Endothelial cell of umbilical vein (primary cell): ENCODE measurements around the gene ARHGAP20. TPM values are rescaled to one million over a fixed set of nuclear protein-coding genes. Genes with fewer than 3 reads are reported as not detected.

Source experiments
- BruUV-seq: library from RNA; stranded (reverse); fragments of 400-500 nt; replicated peaks from 2 replicates; lab custom pipeline; 2021; lab: Mats Ljungman, UMichigan
- CTCF ChIA-PET: fragments of 300-600, 350-600 bp; sonication (Branson Sonifier 250); formaldehyde crosslinking; loops from one replicate; lab custom pipeline; 2021; ENCODE audit warnings: antibody characterized with exemption, inconsistent platforms; lab: Charles Lee
- POLR2A ChIA-PET: fragments of 300-600, 350-600 bp; sonication (Branson Sonifier 250); formaldehyde crosslinking; loops from one replicate; lab custom pipeline; 2021; ENCODE audit warnings: antibody characterized with exemption, inconsistent platforms; lab: Charles Lee
- DNase-seq: peaks from one replicate; pipeline ENCODE4 v3.0.0-alpha.2; 2011; ENCODE audit warnings: low read depth, low spot score
- FAIRE-seq: peaks from 2 replicates; lab custom pipeline; 2011; peaks lifted over from hg19 to GRCh38; lab: Jason Lieb, UNC
- H2AFZ ChIP-seq: 2 replicates; pipeline ENCODE4 v1.6.0; 2012; ENCODE audit warnings: low read depth, low read length, control low read depth, inconsistent platforms
- H3K27ac ChIP-seq: 2 replicates; pipeline ENCODE4 v1.5.1; 2011; ENCODE audit warnings: low read depth, mild to moderate bottlenecking, control low read depth, low read length, moderate library complexity; ENCODE audit not compliant: insufficient read depth
- H3K27me3 ChIP-seq, 2 experiments: 2 replicates each; pipeline versions ENCODE4 v1.6.0 to v1.6.1; 2011; ENCODE audit warnings: low read length in 2 of 2, mixed read lengths in 1 of 2; ENCODE audit not compliant: control insufficient read depth in 2 of 2, insufficient read depth in 2 of 2
- H3K36me3 ChIP-seq, 2 experiments: 2 replicates in 1 of 2; 3 replicates in 1 of 2; pipeline ENCODE4 v1.5.1; 2011; ENCODE audit warnings: low read length in 2 of 2, mild to moderate bottlenecking in 1 of 2, moderate library complexity in 1 of 2; ENCODE audit not compliant: control insufficient read depth in 2 of 2, insufficient read depth in 2 of 2; ENCODE audit errors: extremely low read depth in 1 of 2
- H3K4me1 ChIP-seq: 3 replicates; pipeline ENCODE4 v1.5.1; 2011; ENCODE audit warnings: mild to moderate bottlenecking, low read length; ENCODE audit not compliant: control insufficient read depth, insufficient read depth; ENCODE audit errors: extremely low read depth
- H3K4me2 ChIP-seq: 2 replicates; pipeline ENCODE4 v1.6.1; 2011; ENCODE audit warnings: low read length, control low read depth, mixed read lengths; ENCODE audit not compliant: insufficient read depth
- H3K4me3 ChIP-seq, 3 experiments: fragments of 200-600 bp in 1 of 3; sonication (generic), shearing (Covaris generic) in 1 of 3; replicated peaks in 1 of 3; 2 replicates each; pipeline ENCODE4 v1.5.1; 2011 to 2016; ENCODE audit warnings: control low read depth in 3 of 3, low read length in 3 of 3, mild to moderate bottlenecking in 2 of 3, inconsistent platforms in 1 of 3, low read depth in 1 of 3, moderate library complexity in 1 of 3; ENCODE audit not compliant: insufficient read depth in 1 of 3
- H3K79me2 ChIP-seq: 2 replicates; pipeline ENCODE4 v1.6.0; 2012; ENCODE audit warnings: low read length, inconsistent platforms; ENCODE audit not compliant: control insufficient read depth, insufficient read depth
- H3K9ac ChIP-seq: replicated peaks from 2 replicates; pipeline ENCODE3; 2011; ENCODE audit warnings: low read length, control low read depth; ENCODE audit not compliant: insufficient read depth; ENCODE audit errors: extremely low read depth
- H3K9me1 ChIP-seq: replicated peaks from 3 replicates; pipeline ENCODE4 v1.6.0; 2011; ENCODE audit warnings: mild to moderate bottlenecking, low read length; ENCODE audit not compliant: control insufficient read depth, insufficient read depth; ENCODE audit errors: extremely low read depth
- H3K9me3 ChIP-seq: replicated peaks from 2 replicates; pipeline ENCODE4 v1.5.1; 2012; ENCODE audit warnings: low read length, inconsistent platforms; ENCODE audit not compliant: control insufficient read depth, insufficient read depth
- H4K20me1 ChIP-seq: replicated peaks from 2 replicates; pipeline ENCODE3; 2011; ENCODE audit warnings: mild to moderate bottlenecking, low read length; ENCODE audit not compliant: control insufficient read depth, insufficient read depth; ENCODE audit errors: extremely low read depth
- EZH2 ChIP-seq: IDR thresholded peaks from 2 replicates; pipeline ENCODE4 v1.6.1; 2012; ENCODE audit warnings: borderline replicate concordance, low read depth, mild to moderate bottlenecking, moderate library complexity, low read length, inconsistent platforms; ENCODE audit not compliant: severe bottlenecking
- FOS ChIP-seq: IDR thresholded peaks from 2 replicates; pipeline ENCODE4 v1.6.1; 2011; ENCODE audit warnings: mild to moderate bottlenecking, low read length, moderate library complexity, borderline replicate concordance; ENCODE audit not compliant: insufficient read depth
- GATA2 ChIP-seq: IDR thresholded peaks from 2 replicates; pipeline ENCODE4 v1.7.0; 2011; ENCODE audit warnings: low read depth, mild to moderate bottlenecking, moderate library complexity, mixed read lengths, low read length; ENCODE audit not compliant: insufficient read length, insufficient read depth
- JUN ChIP-seq: IDR thresholded peaks from 2 replicates; pipeline ENCODE4 v1.6.1; 2011; ENCODE audit warnings: borderline replicate concordance, low read depth; ENCODE audit not compliant: insufficient read length, insufficient read depth
- MYC ChIP-seq: IDR thresholded peaks from one replicate; pipeline ENCODE4 v1.6.1; 2011; ENCODE audit warnings: mild to moderate bottlenecking, low read depth, low read length
- POLR2A ChIP-seq: IDR thresholded peaks from 2 replicates; pipeline ENCODE4 v1.6.1; 2012; ENCODE audit warnings: low read depth, mild to moderate bottlenecking, control low read depth, low read length
- POLR2AphosphoS5 ChIP-seq: IDR thresholded peaks from 2 replicates; pipeline ENCODE4 v1.6.1; 2012; ENCODE audit warnings: low read depth, mild to moderate bottlenecking, control low read depth, low read length, moderate library complexity; ENCODE audit not compliant: insufficient read depth
- dilution Hi-C: fragments of 300-500 bp; cut with MboI; formaldehyde crosslinking; loops from one replicate; pipeline ENCODE4 v1.15.0; 2019; ENCODE audit warnings: low sequenced_read_pairs; ENCODE audit not compliant: extremely low pct_ligation_motif_present
- intact Hi-C: fragments of 100-400 bp; cut with micrococcal nuclease; formaldehyde crosslinking; loops from one replicate; pipeline ENCODE4 v1.10.0; 2022
- polyA plus RNA-seq, 4 experiments: library from polyadenylated mRNA; depleted of rRNA in 3 of 4; stranded (reverse) in 3 of 4; unstranded in 1 of 4; fragments of >200 nt; gene quantifications; 2 replicates each; pipeline versions ENCODE4 v1.2.1 to v1.2.3, GENCODE V29; 2011 to 2012; ENCODE audit warnings: missing spikeins in 1 of 4
- total RNA-seq: library from RNA; stranded (reverse); gene quantifications from 2 replicates; pipeline ENCODE4 v1.2.3, GENCODE V29; 2021
- TF ChIP-seq, protein P1 (sequence below): IDR thresholded peaks from 2 replicates; pipeline ENCODE4 v1.6.1; 2011; ENCODE audit not compliant: insufficient read depth, insufficient read length
- TF ChIP-seq, protein P2 (sequence below), 2 donors: IDR thresholded peaks; 1 replicate in 1 of 2; 2 replicates in 1 of 2; pipeline ENCODE4 v1.5.1; 2011; ENCODE audit warnings: low read length in 2 of 2, mild to moderate bottlenecking in 2 of 2, moderate library complexity in 2 of 2, control low read depth in 1 of 2, inconsistent platforms in 1 of 2, low read depth in 1 of 2; ENCODE audit not compliant: insufficient read depth in 1 of 2; ENCODE audit errors: extremely low read depth in 1 of 2

The ARHGAP20 gene
- total and polyA plus RNA-seq, 2 donors (not counting 3 experiments of a cell fraction or from before 2014, with no cell fraction given): 0.51 to 1.1 TPM

DNA sequence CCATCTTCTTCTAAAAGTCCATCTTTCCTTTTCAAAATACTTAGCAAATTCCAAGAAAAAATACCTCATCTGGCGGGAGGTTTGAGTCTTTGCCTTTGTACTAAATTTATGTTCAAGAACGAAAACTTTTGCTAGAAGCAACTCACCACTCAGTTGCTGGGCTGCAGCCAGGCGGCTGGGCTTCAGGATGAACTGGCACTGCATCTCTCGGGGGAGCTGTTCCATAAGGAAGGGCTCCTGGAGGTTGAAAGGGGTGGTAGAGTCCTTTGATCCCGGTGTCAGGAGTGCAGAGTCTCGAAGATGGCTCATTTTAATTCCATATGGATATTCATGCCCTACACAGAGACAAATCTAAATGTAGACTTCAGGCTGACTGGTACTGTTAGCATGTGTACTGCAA, 105.8 kb downstream of the ARHGAP20 start:
- TF ChIP-seq POLR2AphosphoS5 (no peak), GATA2 (no peak), MYC (no peak), EZH2 (no peak), FOS (no peak), POLR2A (no peak), JUN (no peak)
- TF ChIP-seq, protein P1, sequence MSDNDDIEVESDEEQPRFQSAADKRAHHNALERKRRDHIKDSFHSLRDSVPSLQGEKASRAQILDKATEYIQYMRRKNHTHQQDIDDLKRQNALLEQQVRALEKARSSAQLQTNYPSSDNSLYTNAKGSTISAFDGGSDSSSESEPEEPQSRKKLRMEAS: no peak
- FAIRE-seq (no peak), DNase-seq (no peak)
- CTCF ChIA-PET: interaction anchor here (1.1 to 1.4 kb wide), 2 partner anchors 19 to 29 kb away, joined by 3 read pairs; no protein-coding TSS in a partner anchor
- POLR2A ChIA-PET: no interaction called here
- no peak overlapping the region for H2AFZ ChIP-seq
- intact Hi-C loops: no loop called here
- H3K9me3 ChIP-seq: no peaks in the 10 kb centered on the region
- no TSS peak for BruUV-seq
- H3K4me2 ChIP-seq: no peak overlapping the region
- H3K36me3 ChIP-seq: no peaks in the 10 kb centered on the region
- H3K9ac ChIP-seq: no peak overlapping the region
- no peak overlapping the region for H3K4me3 ChIP-seq
- no peaks in the 10 kb centered on the region for H3K79me2 ChIP-seq
- H3K4me1 ChIP-seq: no peaks in the 10 kb centered on the region
- no peak overlapping the region for H3K27ac ChIP-seq
- no peaks in the 10 kb centered on the region for H3K9me1 ChIP-seq
- dilution Hi-C loops: no loop called here
- H3K27me3 ChIP-seq: no peaks in the 10 kb centered on the region
- no peaks in the 10 kb centered on the region for H4K20me1 ChIP-seq

DNA sequence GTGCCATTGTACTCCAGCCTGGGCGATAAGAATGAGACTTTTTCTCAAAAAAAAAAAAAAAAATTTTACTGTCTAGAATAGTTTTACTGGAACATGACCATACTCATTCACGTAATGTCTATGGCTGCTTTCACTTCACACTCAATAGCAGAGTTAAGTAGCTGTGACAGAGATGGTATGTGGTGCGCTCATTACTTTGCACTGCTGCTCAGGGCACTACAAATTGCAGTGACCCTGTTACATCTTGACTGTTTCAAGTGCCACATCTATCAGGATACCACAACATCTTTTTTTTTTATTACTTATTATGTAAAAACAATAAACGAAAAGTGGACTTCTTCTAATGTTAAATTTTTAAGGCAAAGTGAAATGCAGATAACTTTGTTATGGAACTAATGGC, 110.3 kb downstream of the ARHGAP20 start:
- H4K20me1 ChIP-seq: no peaks in the 10 kb centered on the region
- BruUV-seq: no TSS peak
- FAIRE-seq: no peak
- intact Hi-C loops (no loop called here), dilution Hi-C loops (no loop called here)
- no peaks in the 10 kb centered on the region for H3K27me3 ChIP-seq
- ChIA-PET CTCF (no interaction called here), POLR2A (no interaction called here)
- no peak overlapping the region for H3K4me2 ChIP-seq
- no peak overlapping the region for H3K4me3 ChIP-seq
- DNase-seq: no peak
- H3K4me1 ChIP-seq: no peaks in the 10 kb centered on the region
- H3K9me3 ChIP-seq: no peaks in the 10 kb centered on the region
- H3K9ac ChIP-seq: no peak overlapping the region
- no peaks in the 10 kb centered on the region for H3K36me3 ChIP-seq
- TF ChIP-seq JUN (no peak), FOS (no peak), GATA2 (no peak), EZH2 (no peak), POLR2AphosphoS5 (no peak), POLR2A (no peak), MYC (no peak)
- TF ChIP-seq, protein P1: no peak
- TF ChIP-seq, protein P2, sequence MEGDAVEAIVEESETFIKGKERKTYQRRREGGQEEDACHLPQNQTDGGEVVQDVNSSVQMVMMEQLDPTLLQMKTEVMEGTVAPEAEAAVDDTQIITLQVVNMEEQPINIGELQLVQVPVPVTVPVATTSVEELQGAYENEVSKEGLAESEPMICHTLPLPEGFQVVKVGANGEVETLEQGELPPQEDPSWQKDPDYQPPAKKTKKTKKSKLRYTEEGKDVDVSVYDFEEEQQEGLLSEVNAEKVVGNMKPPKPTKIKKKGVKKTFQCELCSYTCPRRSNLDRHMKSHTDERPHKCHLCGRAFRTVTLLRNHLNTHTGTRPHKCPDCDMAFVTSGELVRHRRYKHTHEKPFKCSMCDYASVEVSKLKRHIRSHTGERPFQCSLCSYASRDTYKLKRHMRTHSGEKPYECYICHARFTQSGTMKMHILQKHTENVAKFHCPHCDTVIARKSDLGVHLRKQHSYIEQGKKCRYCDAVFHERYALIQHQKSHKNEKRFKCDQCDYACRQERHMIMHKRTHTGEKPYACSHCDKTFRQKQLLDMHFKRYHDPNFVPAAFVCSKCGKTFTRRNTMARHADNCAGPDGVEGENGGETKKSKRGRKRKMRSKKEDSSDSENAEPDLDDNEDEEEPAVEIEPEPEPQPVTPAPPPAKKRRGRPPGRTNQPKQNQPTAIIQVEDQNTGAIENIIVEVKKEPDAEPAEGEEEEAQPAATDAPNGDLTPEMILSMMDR (IDR thresholded peaks at IDR 0.05; ENCODE audit: extremely low read depth in 1 of 2, insufficient read depth in 1 of 2, low read depth in 1 of 2, low read length in 2 of 2): no peak
- no peaks in the 10 kb centered on the region for H3K9me1 ChIP-seq
- no peak overlapping the region for H2AFZ ChIP-seq
- H3K79me2 ChIP-seq: no peaks in the 10 kb centered on the region
- no peak overlapping the region for H3K27ac ChIP-seq
